Measurements from ENCODE around the gene LLGL2.

Gene LLGL2

GRCh38 chr17:75616521-75617122 lies 91.1 kb downstream of the LLGL2 start:
- DNase-seq = no peak

- DNase-seq = no peak
Observed at GRCh38 chr17:75617218-75617617, 91.7 kb downstream of the LLGL2 start.

- DNase-seq = no peak
Observed at GRCh38 chr17:75617675-75618074, 92.2 kb downstream of the LLGL2 start.

GRCh38 chr17:75619506-75620431 lies 94.3 kb downstream of the LLGL2 start:
- no peak for DNase-seq

- no peak for DNase-seq
Observed at GRCh38 chr17:75621489-75621888, 96.0 kb downstream of the LLGL2 start.

- no peak for DNase-seq
Observed at GRCh38 chr17:75622076-75622475, 96.6 kb downstream of the LLGL2 start.

- no peak for DNase-seq
Observed at GRCh38 chr17:75622771-75623273, 97.3 kb downstream of the LLGL2 start.

GRCh38 chr17:75623386-75623785 lies 97.9 kb downstream of the LLGL2 start:
- DNase-seq = no peak

GRCh38 chr17:75624021-75624420 lies 98.5 kb downstream of the LLGL2 start:
- no peak for DNase-seq

Data from stimulated activated CD4-positive, alpha-beta T cell treated with anti-CD3 and anti-CD28 coated beads, Interleukin-1b, Interleukin-23, amount 100 ng/mL, for 48 hours (primary cell).